HG03135 (cell line): ENCODE data around the gene PPT2.
"Not testable (repeated sequence)": the region's sequence is repeated elsewhere in the genome, so short reads cannot be mapped to it uniquely, and the experiment has no call there.

Experiments used
- ATAC-seq: cut with Tn5 transposase; IDR thresholded peaks from one replicate; pipeline ENCODE4 v1.9.1; 2021; ENCODE audit warnings: mild to moderate bottlenecking, moderate library complexity; ENCODE audit not compliant: unreplicated experiment

The PPT2 gene

GRCh38 chr6:32127409-32127716, 26.6 kb upstream of the PPT2 start:
- ATAC-seq, result no peak

- ATAC-seq, result peak; percentile 86
Measured at GRCh38 chr6:32127717-32128592, 26.0 kb upstream of the PPT2 start, which contains the start of gene ATF6B. Gene ATF6B, minus strand, starts transcription at chr6:32128246. Its CDS starts 39 bp downstream, at chr6:32128207.

GRCh38 chr6:32128751-32129296, 25.1 kb upstream of the PPT2 start:
- no peak for ATAC-seq

- no peak for ATAC-seq
Measured at GRCh38 chr6:32129297-32130088, 24.4 kb upstream of the PPT2 start.

GRCh38 chr6:32131439-32131948, 22.4 kb upstream of the PPT2 start:
- no peak for ATAC-seq

GRCh38 chr6:32132110-32132509, 21.8 kb upstream of the PPT2 start:
- ATAC-seq, result no peak

- no peak for ATAC-seq
Measured at GRCh38 chr6:32133786-32134185, 20.2 kb upstream of the PPT2 start.

- no peak for ATAC-seq
Measured at GRCh38 chr6:32137454-32137853, 16.5 kb upstream of the PPT2 start.

- ATAC-seq, result no peak
Measured at GRCh38 chr6:32139590-32139989, 14.4 kb upstream of the PPT2 start.

- no peak for ATAC-seq
Measured at GRCh38 chr6:32140420-32141046, 13.4 kb upstream of the PPT2 start.

GRCh38 chr6:32144238-32144637, 9.7 kb upstream of the PPT2 start:
- ATAC-seq, result not testable (repeated sequence)

- ATAC-seq, result no peak
Measured at GRCh38 chr6:32146287-32146686, 7.7 kb upstream of the PPT2 start.

GRCh38 chr6:32146687-32147086, 7.3 kb upstream of the PPT2 start:
- ATAC-seq, result no peak

GRCh38 chr6:32147401-32148132, 6.4 kb upstream of the PPT2 start:
- ATAC-seq, result no peak

GRCh38 chr6:32148289-32149091, 5.5 kb upstream of the PPT2 start:
- ATAC-seq, result no peak

GRCh38 chr6:32149092-32149755, 4.7 kb upstream of the PPT2 start:
- ATAC-seq, result no peak

- ATAC-seq, result no peak
Measured at GRCh38 chr6:32149932-32150870, 3.7 kb upstream of the PPT2 start.
